Measurements from ENCODE around the gene RBPMS2.
"Not testable (repeated sequence)": the region's sequence is repeated elsewhere in the genome, so short reads cannot be mapped to it uniquely, and the experiment has no call there.

The RBPMS2 gene

GRCh38 chr15:64753480-64754185 lies 21.8 kb downstream of the RBPMS2 start:
- no peak for DNase-seq (ENCODE audit: low spot score)

- DNase-seq (ENCODE audit: low spot score): no peak
Observed at GRCh38 chr15:64751464-64751863, 23.9 kb downstream of the RBPMS2 start.

- DNase-seq (ENCODE audit: low spot score): peak; percentile 21
Observed at GRCh38 chr15:64749999-64750657, 25.3 kb downstream of the RBPMS2 start.

- DNase-seq (ENCODE audit: low spot score): peak; percentile 41
Observed at GRCh38 chr15:64749167-64749566, 26.2 kb downstream of the RBPMS2 start.

GRCh38 chr15:64748251-64748650 lies 27.1 kb downstream of the RBPMS2 start:
- DNase-seq (ENCODE audit: low spot score): no peak

- DNase-seq (ENCODE audit: low spot score): no peak
Observed at GRCh38 chr15:64747578-64747977, 27.8 kb downstream of the RBPMS2 start.

GRCh38 chr15:64746921-64747320 lies 28.5 kb downstream of the RBPMS2 start:
- no peak for DNase-seq (ENCODE audit: low spot score)

GRCh38 chr15:64746356-64746755 lies 29.0 kb downstream of the RBPMS2 start:
- no peak for DNase-seq (ENCODE audit: low spot score)

- DNase-seq (ENCODE audit: low spot score): no peak
Observed at GRCh38 chr15:64743691-64744090, 31.7 kb downstream of the RBPMS2 start.

- no peak for DNase-seq (ENCODE audit: low spot score)
Observed at GRCh38 chr15:64742921-64743320, 32.5 kb downstream of the RBPMS2 start.

- DNase-seq (ENCODE audit: low spot score): no peak
Observed at GRCh38 chr15:64742385-64742784, 33.0 kb downstream of the RBPMS2 start.

GRCh38 chr15:64741708-64742107 lies 33.7 kb downstream of the RBPMS2 start:
- not testable (repeated sequence) for DNase-seq (ENCODE audit: low spot score)

- peak; percentile 55 for DNase-seq (ENCODE audit: low spot score)
Observed at GRCh38 chr15:64740311-64741170, 34.8 kb downstream of the RBPMS2 start.

GRCh38 chr15:64739577-64740143 lies 35.7 kb downstream of the RBPMS2 start:
- DNase-seq (ENCODE audit: low spot score): no peak

GRCh38 chr15:64739156-64739555 lies 36.2 kb downstream of the RBPMS2 start:
- DNase-seq (ENCODE audit: low spot score): no peak

GRCh38 chr15:64738226-64739095 lies 36.9 kb downstream of the RBPMS2 start:
- no peak for DNase-seq (ENCODE audit: low spot score)

- DNase-seq (ENCODE audit: low spot score): no peak
Observed at GRCh38 chr15:64732156-64732860, 43.1 kb downstream of the RBPMS2 start.

- no peak for DNase-seq (ENCODE audit: low spot score)
Observed at GRCh38 chr15:64731805-64732151, 43.6 kb downstream of the RBPMS2 start.

- DNase-seq (ENCODE audit: low spot score): peak; percentile 69
Observed at GRCh38 chr15:64731012-64731804, 44.2 kb downstream of the RBPMS2 start.

- DNase-seq (ENCODE audit: low spot score): no peak
Observed at GRCh38 chr15:64730151-64730550, 45.2 kb downstream of the RBPMS2 start.
